ENCODE results near the gene DENND1A.
"Not testable (repeated sequence)": the region's sequence is repeated elsewhere in the genome, so short reads cannot be mapped to it uniquely, and the experiment has no call there.

Gene DENND1A

GRCh38 chr9:123400926-123401503 lies 528.9 kb downstream of the DENND1A start:
- no peak for TF ChIP-seq CTCF (conservative IDR thresholded peaks at IDR 0.05; ENCODE audit: control insufficient read depth, insufficient read depth, low read depth, low read length)
- DNase-seq (ENCODE audit: low read depth) = no peak

DNA sequence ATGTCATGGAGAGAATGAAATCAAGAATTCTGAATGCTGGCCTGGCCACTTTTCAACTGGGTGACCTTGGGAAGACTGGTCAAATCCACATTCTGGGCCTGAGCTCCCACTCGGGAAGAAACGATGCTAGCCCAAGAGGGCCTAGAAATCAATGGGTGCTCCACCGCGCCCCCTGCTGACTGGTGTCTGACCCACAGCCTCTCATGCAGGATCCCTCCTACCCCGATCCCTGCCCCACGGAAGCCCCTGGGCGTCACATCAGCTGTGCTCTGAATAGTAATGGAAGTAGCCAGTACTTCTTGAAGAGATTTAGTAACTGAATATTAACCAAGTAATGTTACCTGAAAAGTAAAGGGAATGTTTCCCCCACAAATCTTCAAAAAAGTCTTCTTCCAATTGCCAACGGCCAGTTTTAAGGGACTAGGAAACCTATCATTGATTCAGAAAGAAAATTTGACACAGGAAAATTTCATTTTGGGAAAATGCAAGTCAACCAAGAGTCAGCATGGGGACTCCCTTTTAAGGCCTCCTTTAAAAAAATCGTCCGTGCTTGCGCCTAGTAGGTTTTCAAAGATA lies 530.0 kb downstream of the DENND1A start:
- no peak overlapping the region for H3K4me3 ChIP-seq (ENCODE audit: control insufficient read depth, low read depth, low read length)
- no peak for DNase-seq (ENCODE audit: low read depth)
- peak; percentile 55 for TF ChIP-seq CTCF (conservative IDR thresholded peaks at IDR 0.05; ENCODE audit: control insufficient read depth, insufficient read depth, low read depth, low read length)

More at GRCh38 chr9:123400926-123401503, 528.9 kb downstream of the DENND1A start:
- H3K4me3 ChIP-seq (ENCODE audit: control insufficient read depth, low read depth, low read length) = no peak overlapping the region

- not testable (repeated sequence) for DNase-seq (ENCODE audit: low read depth)
Observed at GRCh38 chr9:123398938-123399337, 531.0 kb downstream of the DENND1A start.

GRCh38 chr9:123397975-123398374 lies 532.0 kb downstream of the DENND1A start:
- H3K4me3 ChIP-seq (ENCODE audit: control insufficient read depth, low read depth, low read length) = no peak overlapping the region
- TF ChIP-seq CTCF (conservative IDR thresholded peaks at IDR 0.05; ENCODE audit: control insufficient read depth, insufficient read depth, low read depth, low read length) = no peak
- no peak for DNase-seq (ENCODE audit: low read depth)

More at GRCh38 chr9:123398938-123399337, 531.0 kb downstream of the DENND1A start:
- H3K4me3 ChIP-seq (ENCODE audit: control insufficient read depth, low read depth, low read length) = not testable (repeated sequence)

DNA sequence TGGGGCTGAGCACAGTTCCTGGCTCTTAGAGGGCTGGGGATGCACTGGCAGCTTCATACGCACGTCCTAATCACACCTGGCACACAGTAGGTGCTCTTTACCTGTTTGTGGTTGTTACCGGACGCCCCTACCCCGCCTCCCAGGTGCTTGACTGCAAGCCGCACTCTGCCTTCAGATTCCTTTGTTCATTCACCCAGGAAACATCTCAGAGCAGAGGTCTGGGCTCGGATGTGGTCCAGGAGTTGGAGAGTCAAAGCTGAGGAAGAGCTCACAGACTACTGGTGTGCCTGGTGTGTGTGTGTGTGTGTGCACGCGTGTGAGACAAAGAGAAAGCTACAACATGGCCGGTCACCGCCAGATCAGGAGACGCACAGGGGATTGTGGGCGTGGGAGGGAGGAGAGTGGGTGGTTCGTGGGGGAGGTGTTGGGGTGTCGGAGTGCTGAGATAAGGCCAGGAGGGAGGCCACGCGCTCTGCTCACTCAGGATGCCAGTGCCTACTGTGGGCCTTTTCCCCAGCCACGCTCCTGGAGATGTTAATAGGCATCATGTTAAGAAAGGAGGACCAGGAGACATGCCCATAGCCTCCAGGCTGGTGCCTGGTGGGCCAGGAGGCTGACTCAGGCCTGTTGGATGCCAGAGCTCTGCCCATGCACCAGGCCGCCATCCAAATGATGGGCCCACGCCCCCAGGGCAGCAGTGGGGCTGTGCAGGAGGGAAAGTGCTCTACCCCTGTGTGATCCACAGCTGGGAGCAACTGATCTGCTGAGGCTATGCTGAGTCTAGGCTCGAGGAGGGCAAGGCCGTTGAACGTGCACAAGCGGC lies 534.0 kb downstream of the DENND1A start:
- H3K4me3 ChIP-seq (ENCODE audit: control insufficient read depth, low read depth, low read length) = no peak overlapping the region
- no peak for TF ChIP-seq CTCF (conservative IDR thresholded peaks at IDR 0.05; ENCODE audit: control insufficient read depth, insufficient read depth, low read depth, low read length)
- DNase-seq (ENCODE audit: low read depth) = no peak

- H3K4me3 ChIP-seq (ENCODE audit: control insufficient read depth, low read depth, low read length) = no peak overlapping the region
- DNase-seq (ENCODE audit: low read depth) = no peak
- TF ChIP-seq CTCF (conservative IDR thresholded peaks at IDR 0.05; ENCODE audit: control insufficient read depth, insufficient read depth, low read depth, low read length) = no peak
Observed at GRCh38 chr9:123395276-123395688, 534.6 kb downstream of the DENND1A start.
